HL-60/S4 treated with phorbol 12-myristate 13-acetate at 8.2 ng/mL for 4 days and 3 days (cell line): ENCODE data around the gene SLC28A2.

Source experiments
- in situ Hi-C: fragments of 300-500 bp; cut with MboI; formaldehyde crosslinking; loops from 2 replicates; pipeline ENCODE4 v1.15.0; 2022; ENCODE audit warnings: low sequenced_read_pairs

The SLC28A2 gene, protein sequence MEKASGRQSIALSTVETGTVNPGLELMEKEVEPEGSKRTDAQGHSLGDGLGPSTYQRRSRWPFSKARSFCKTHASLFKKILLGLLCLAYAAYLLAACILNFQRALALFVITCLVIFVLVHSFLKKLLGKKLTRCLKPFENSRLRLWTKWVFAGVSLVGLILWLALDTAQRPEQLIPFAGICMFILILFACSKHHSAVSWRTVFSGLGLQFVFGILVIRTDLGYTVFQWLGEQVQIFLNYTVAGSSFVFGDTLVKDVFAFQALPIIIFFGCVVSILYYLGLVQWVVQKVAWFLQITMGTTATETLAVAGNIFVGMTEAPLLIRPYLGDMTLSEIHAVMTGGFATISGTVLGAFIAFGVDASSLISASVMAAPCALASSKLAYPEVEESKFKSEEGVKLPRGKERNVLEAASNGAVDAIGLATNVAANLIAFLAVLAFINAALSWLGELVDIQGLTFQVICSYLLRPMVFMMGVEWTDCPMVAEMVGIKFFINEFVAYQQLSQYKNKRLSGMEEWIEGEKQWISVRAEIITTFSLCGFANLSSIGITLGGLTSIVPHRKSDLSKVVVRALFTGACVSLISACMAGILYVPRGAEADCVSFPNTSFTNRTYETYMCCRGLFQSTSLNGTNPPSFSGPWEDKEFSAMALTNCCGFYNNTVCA

DNA sequence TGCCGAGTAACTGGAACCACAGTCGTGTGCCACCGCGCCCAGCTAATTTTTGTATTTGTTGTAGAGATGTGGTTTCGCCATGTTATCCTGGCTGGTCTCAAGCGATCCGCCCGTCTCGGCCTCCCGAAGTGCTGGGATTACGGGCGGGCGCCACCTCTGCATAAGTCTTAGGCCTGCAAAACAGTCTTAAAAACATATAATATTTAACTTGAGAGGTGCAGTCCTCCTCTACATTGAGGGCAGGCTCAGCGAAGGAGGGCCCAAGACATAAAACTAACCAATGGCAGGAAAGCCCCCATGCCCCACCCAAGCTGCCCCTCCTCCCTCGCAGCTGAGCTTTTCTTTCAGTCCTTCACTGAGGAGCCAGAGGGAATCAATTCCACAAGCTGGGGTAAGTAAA lies at the start of gene SLC28A2:
Gene SLC28A2 (plus strand): TSS at position 347 of the 400 bp plus-strand sequence. CDS start 982 bp downstream, outside the sequence.
- in situ Hi-C loops, result no loop called here

DNA sequence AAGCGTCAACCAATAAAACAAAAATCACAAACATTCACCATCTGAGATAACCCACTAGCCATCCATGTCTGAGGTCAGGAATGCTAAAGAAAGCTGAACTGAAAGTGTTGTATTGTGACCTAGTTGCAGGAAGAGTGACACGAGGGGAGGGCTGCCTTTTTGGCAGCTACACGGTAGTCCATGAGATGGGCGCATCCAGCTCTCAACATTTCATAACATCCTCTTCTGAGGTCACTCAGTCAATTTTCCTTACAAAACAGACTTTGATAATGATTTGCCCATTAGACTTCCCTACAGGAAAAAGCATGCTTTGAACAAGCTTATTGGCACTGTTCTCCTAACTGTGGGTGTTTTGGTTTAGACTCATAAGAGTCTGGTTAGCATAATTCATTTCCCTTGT lies 48.9 kb upstream of the SLC28A2 start:
- in situ Hi-C loops, result no loop called here

DNA sequence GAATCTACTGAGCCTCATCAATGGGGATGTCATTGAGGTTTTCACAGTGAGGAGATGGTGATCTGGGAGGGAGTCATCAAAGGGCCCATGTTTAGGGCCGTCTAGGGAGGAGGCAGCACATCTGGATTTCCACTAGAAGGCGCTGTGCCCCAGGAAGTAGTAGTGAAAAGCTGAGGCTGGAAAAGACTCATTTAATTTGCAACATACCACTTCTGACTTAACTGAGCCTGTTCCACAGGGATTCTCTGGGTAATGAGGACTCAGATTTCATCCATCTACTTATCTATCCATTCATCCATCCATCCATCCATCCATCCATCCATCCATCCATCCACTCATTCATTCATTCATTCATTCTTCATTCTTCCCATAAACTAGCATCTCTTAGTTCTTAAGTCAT lies 46.8 kb upstream of the SLC28A2 start:
- in situ Hi-C loops, result no loop called here

DNA sequence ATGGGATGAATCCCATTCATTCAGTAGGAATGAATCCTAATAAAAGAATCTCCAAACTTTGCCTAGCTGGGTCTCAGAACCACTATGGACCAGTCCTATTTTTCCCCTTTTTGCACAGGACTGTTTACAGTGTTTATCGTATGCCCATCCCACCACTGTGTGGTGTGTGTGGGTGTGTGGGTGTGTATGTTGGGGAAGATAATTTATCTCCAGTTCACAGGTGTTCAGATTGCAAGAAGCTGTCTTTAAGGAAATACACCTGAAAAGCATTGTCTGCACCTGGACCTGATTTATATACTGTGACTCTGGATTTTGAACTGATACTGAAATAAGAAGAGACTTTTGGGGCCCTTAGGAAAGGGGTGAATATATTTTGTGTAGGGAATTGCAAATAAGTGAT lies 39.5 kb upstream of the SLC28A2 start:
- in situ Hi-C loops, result no loop called here

DNA sequence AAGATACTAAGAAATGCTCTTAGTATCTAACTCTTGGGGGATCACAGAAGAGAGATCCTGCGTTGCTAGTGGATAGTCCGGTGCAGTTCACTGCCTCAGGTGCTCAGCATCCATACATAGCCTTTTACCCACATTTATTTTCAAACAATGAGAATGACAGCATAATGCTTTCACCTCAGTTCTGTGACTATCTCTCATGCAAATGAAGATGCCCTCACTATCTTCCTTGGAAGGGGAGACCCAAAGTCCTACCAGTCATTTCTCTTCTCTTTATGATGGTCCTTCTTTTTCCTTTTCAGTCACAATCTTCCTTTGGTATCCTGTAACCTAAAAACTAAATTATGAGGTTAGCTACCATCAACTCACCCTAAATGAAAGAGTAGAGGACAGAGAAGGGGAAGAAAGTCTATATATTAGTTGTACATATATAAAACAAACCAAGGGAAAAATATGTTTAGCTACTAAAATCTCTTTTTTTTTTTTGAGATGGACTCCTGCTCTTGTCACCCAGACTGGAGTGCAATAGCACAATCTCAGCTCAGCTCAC lies 30.9 kb upstream of the SLC28A2 start:
- in situ Hi-C loops, result no loop called here

DNA sequence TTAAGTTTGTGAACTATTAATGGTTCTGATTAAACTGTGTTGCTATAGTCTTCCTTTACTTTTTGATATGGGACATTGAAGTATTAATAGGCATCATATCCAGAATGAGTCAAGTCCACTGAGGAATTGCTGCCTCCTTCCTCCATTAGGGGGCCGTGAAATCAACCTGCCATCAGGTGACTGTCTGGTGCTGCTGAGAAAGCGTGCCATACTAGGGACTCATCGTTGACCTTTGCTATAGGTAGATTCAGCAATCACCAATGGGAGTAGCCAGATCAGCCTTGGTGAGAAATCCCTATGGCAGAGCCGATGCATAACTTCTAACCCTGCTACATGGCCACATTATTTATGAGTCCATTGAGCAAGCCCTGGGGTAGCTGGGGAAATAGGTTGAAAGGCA lies 30.1 kb upstream of the SLC28A2 start:
- in situ Hi-C loops, result no loop called here

DNA sequence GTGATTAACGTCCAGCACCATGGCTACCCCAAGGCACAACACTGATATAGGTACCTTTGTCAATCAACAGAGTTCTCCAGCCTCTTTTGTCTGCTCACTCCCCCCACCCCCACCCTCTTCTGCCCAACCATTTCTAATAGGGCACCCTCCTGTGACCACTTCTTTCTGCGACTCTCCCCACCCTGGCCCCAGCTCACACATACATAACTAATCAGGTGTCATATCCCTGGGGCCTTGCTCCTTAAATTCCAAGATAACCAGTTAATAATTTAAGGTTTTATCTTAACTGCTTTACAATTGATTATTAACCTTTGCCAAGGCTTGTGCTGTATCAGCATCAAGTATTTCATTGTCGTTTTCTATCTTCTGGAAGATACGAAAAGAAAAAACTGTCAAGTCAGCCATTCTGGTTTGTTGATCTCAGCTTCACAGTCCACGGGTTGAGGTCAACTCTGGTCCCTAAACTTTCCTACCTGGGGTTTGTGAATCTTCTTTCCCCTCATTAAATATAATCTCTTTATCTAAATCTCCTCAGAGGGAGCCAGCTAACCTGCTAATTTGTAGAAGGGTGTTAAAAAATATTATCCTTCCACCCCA lies 27.3 kb upstream of the SLC28A2 start:
- in situ Hi-C loops, result no loop called here

DNA sequence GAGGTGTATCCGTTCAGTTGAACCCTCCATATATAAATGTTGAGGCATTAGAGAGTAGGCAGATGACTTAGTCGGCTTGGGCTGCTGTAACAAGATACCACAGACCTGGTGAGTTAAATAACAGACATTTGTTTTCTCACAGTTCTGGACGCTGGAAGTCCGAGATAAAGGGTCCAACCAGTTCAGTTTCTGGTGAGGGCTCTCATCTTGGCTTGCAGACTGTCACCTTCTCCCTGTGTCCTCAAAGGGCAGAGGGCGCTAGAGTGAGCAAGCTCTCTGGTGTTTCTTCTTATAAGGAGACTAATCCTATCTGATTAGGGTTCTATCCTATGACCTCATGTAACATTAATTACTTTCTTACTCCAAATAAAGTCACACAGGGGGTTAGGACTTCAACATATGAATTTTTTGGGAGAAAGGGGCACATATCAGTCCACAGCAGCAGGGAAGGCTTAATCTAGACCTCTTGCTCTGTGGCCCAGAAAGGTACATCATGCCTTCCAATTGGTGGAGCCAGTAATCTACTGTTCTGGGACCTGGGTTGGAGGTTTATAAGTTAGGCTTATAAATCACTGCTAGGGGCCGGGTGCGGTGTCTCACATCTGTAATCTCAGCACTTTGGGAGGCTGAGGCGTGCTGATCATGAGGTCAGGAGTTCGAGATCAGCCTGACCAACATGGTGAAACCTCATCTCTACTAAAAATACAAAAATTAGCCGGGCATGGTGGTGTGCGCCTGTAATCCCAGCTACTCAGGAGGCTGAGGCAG lies 26.3 kb upstream of the SLC28A2 start:
- in situ Hi-C loops, result no loop called here

DNA sequence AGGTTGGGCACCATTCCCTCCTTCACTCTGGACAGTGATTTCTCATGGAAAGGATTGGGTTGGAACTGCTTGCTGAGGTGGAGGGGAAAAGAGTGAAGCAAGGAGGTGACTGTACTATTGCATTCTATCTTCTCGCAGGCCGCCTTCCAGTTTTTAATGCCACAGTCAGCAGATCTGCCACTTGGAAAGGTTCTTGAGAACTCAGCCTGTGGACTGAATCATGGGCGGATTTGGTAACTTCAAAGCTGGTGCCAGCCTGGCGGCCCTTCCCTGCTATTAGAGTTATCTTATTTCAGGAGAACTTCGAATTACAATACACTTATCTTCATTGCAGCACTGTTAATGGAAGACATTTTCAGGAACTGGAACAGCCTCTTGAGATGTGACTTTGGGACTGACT lies 23.1 kb upstream of the SLC28A2 start:
- in situ Hi-C loops, result no loop called here

DNA sequence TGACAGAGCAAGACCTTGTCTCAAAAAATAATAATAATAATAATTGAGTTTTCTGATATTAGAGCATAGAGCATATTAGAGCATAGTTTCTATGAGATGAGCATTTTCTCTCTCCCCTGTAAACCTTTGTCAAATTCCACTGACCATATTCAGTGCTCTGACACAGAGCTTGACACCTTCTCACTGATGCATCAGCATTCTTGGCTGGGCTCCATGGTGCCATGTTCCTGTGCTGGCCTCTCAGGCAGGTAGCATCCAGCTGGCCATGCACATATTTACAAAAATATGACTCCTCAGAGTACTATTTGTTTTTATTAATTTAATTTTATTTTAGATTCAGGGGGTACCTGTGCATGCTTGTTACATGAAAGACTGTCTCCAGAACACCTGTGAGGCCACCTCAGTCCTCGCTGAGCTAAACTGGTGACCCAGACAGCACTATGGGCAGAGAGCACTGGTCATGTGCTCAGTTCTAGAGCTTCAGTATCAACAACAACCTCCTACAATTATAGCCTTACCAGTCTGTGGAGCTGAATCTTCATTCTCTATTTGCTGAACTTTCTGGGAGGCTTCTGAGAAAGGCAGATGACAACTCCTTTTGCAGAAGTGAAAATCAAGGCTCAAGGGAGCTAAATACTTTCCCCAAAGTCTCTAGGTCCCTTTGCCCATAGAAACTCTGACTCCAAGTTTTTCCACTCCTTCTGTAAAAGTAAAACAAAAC lies 21.6 kb upstream of the SLC28A2 start:
- in situ Hi-C loops, result loop anchor here (10.0 kb wide), 1 partner anchor 94 kb away; no protein-coding TSS in a partner anchor

DNA sequence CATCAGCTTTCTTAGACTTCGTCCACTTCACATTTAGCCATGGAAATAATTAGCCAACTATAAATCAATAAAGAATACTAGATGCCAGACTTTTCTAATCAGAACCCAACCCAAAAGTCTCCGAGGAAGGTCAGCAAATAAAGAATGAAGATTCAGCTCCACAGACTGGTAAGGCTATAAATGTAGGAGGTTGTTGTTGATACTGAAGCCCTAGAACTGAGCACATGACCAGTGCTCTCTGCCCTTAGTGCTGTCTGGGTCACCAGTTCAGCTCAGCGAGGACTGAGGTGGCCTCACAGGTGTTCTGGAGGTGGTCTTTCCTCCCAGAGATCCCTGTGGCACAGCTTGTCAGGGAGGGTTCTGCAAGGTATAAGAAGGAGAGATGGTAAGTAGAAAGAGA lies 20.9 kb upstream of the SLC28A2 start:
- in situ Hi-C loops, result loop anchor here (10.0 kb wide), 1 partner anchor 94 kb away; no protein-coding TSS in a partner anchor

DNA sequence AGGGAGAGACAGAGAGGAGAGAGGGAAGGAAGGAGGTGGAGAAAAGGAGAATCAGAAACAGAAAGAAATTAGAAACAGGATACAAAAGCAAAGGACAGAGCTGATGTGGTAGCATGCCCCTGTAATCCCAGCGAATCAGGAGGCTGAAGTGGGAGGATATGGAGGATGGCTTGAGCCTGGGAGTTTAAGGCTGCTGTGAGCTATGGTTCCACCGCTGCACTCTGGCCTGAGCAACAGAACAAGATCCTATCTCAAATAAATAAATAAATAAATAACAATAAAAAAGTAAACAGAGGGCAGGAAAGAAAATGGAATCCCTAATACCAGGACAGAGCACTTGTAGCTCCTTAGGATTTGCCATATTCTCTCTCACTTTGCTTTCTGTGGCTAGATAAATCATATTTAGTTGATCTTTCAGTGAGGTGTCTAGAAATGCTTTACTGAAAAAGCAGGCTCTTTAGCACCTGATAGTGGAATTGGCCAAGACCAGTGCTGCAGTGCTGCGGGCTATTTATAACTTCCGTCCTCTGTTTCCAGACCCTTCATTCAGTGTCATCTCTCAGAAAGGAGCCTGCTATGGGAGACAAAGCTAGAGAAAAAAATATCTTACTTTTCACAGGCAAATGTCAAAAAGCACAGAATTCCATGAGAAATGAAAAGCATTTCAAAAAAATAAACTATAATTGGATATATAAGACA lies 20.0 kb upstream of the SLC28A2 start:
- in situ Hi-C loops, result loop anchor here (10.0 kb wide), 1 partner anchor 93 kb away; no protein-coding TSS in a partner anchor

DNA sequence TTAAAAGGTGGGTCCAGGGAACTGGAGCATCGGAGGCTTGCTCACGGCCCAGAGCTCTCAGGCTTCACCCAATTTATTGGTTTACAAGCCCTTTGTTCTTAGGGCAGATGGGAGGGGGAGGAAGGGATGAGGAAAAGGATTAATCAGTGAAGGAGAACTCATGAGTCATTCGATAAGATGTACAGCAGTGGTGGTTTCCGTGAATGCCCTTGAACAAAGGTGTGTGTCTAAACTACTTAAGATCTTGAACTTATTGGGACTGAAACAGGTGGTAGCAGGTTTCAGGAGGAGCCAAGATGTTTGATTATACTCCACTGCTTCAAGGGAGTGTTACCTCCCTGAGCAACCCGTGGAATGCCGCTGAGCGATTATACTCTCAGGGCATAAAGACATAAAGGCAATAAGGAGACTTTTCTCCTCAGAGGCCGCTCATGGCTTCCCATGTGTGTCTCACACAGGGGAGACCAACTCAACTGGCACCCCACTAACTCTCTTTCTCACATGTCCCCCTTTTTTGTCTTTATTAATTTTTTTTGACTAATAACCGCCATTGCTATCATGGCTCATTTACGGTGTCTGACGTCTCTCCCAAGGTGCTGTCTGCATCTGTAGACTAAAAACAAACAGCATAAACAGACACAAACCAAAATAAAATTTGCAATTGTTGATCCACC lies 17.3 kb upstream of the SLC28A2 start:
- in situ Hi-C loops, result loop anchor here (10.0 kb wide), 1 partner anchor 90 kb away; no protein-coding TSS in a partner anchor

DNA sequence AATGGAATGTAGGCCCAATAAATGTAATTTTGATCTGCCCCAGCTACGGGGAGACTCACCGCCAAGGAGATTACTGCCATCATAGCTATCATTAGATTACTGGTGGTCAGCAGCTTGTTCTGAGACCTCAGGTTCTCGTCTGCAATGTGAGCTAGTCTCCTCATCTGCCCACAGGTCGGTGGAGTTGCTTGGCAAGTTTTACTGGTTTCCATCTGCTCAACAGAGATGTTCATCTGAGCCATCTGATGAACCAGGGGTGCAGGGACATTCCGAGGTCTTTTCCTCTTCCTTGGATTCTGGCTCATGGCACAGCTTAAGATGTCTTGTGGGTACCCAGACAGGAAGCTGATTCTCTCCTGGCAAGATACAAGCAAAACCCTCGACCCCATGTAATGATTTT lies 15.2 kb upstream of the SLC28A2 start:
- in situ Hi-C loops, result loop anchor here (10.0 kb wide), 1 partner anchor 88 kb away; no protein-coding TSS in a partner anchor

DNA sequence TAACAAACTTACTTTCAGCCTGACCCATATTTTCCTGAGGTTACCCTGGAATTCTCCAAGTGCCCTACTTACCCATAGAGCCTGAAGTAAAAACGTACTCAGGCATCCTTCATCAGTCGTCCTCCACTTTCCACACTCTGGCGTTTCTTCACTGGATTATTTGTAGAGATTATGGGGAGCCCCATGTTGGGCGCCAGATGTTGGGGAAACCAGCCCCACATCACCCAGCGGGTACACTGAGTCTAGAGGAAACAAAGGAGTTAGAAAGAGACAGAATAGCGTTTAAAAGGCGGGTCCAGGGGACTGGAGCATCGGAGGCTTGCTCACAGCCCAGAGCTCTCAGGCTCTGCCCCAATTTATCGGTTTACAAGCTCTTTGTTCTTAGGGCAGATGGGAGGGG lies 9.7 kb upstream of the SLC28A2 start:
- in situ Hi-C loops, result no loop called here

DNA sequence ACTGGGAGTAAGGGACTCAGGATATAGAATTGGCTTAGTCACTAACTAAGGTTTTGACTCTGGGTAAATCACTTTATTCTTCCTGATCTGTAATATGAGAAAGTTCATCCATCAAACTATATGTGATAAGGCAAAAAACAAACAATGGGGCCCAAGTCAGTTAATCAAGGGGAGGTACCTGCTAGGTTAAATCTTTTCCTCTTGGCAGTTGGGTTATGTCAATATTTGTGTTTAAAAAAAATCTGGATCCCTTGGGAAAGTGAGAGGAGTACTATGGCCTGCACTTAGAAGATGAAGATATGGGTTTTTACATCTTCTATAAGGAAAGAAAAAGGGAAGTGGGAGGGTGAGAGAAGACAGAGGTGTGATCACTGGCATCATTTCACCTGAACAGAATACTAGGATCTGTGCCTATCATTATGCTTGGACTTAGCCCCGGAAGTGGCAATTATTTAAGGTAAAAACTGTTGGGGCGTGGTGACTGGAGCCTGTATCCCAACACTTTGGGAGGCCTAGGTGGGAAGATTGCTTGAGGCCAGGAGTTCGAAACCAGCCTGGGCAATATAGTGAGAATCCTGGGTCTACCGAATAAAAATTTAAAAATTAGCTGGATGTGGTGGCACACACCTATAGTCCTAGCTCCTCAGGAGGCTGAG lies 2.8 kb upstream of the SLC28A2 start:
- in situ Hi-C loops, result no loop called here

DNA sequence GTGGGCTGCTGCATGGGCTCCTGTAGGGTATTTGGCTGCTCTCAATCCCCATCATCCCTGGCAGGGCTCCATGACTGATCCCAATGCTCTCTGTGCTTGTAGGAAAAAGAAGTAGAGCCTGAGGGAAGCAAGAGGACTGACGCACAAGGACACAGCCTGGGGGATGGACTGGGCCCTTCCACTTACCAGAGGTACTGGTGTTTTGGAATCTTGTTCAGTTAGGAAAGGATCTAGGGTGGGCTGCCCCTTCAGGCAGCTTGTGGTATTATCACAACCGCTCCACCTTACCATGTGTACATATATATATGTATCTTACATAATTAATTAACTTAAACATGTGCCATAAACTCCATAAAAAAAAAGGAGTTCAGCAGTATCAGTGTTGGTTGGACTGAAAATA lies 1.3 kb downstream of the SLC28A2 start:
- in situ Hi-C loops, result no loop called here

DNA sequence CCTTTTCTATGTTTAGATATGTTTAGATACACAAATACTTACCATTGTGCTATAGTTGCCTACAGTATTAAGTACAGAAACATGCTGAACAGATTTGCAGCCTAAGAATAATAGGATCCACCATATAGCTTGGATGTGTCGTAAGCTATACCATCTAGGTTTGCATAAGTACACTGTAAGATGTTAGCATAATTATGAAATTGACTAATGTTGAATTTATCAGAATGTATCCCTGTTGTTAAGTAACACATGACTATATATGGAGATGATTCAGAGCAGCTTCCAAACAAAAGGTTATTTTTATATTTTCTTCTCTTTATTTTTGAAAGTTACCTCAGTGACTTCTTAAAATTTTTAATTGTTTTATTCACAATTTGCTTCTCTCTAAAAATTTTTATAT lies 2.4 kb downstream of the SLC28A2 start:
- in situ Hi-C loops, result no loop called here
